ENCODE data around the gene ARHGAP9.

DNA sequence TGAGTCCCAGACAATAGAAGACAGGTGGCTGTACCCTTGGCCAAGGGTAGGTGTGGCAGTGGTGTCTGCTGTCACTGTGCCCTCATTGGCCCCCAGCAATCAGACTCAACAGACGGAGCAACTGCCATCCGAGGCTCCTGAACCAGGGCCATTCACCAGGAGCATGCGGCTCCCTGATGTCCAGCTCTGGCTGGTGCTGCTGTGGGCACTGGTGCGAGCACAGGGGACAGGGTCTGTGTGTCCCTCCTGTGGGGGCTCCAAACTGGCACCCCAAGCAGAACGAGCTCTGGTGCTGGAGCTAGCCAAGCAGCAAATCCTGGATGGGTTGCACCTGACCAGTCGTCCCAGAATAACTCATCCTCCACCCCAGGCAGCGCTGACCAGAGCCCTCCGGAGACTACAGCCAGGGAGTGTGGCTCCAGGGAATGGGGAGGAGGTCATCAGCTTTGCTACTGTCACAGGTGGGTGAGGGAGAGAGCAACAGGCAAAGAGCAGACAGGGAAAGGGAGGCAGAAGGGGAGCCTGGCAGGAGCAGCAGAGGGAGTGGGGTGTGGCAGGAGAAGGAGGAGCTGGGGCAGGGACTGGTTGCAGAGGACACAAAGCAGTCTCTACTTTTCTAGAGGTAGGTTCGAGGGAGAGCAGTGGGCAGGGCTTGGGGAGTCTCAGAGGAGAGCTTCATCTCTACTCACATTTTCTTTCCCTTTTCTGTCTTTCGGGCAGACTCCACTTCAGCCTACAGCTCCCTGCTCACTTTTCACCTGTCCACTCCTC, 24.1 kb downstream of the ARHGAP9 start:
- TF ChIP-seq, protein P1, sequence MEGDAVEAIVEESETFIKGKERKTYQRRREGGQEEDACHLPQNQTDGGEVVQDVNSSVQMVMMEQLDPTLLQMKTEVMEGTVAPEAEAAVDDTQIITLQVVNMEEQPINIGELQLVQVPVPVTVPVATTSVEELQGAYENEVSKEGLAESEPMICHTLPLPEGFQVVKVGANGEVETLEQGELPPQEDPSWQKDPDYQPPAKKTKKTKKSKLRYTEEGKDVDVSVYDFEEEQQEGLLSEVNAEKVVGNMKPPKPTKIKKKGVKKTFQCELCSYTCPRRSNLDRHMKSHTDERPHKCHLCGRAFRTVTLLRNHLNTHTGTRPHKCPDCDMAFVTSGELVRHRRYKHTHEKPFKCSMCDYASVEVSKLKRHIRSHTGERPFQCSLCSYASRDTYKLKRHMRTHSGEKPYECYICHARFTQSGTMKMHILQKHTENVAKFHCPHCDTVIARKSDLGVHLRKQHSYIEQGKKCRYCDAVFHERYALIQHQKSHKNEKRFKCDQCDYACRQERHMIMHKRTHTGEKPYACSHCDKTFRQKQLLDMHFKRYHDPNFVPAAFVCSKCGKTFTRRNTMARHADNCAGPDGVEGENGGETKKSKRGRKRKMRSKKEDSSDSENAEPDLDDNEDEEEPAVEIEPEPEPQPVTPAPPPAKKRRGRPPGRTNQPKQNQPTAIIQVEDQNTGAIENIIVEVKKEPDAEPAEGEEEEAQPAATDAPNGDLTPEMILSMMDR (conservative IDR thresholded peaks at IDR 0.05; ENCODE audit: low read length) = no peak
- TF ChIP-seq EZH2phosphoT487 (IDR thresholded peaks at IDR 0.05; ENCODE audit: borderline replicate concordance) = no peak

Data from Loucy (cell line).